Hematopoietic multipotent progenitor cell treated with erythropoietin and hydrocortisone succinate and interleukin-3 and kit ligand, for 4 days (in vitro differentiated cells): ENCODE measurements around the gene SCPEP1.
"Not testable (repeated sequence)": the region's sequence is repeated elsewhere in the genome, so short reads cannot be mapped to it uniquely, and the experiment has no call there.

ENCODE experiments used
- DNase-seq: peaks from one replicate; pipeline ENCODE4 v3.0.0-alpha.2; 2015

Gene SCPEP1

GRCh38 chr17:56966338-56966737 lies 11.6 kb upstream of the SCPEP1 start:
- no peak for DNase-seq

GRCh38 chr17:56970974-56971373 lies 7.0 kb upstream of the SCPEP1 start:
- DNase-seq, result no peak

- no peak for DNase-seq
Measured at GRCh38 chr17:56972111-56972730, 5.7 kb upstream of the SCPEP1 start.

GRCh38 chr17:56973520-56973919 lies 4.4 kb upstream of the SCPEP1 start:
- DNase-seq, result no peak

GRCh38 chr17:56974055-56974454 lies 3.9 kb upstream of the SCPEP1 start:
- DNase-seq, result no peak

- no peak for DNase-seq
Measured at GRCh38 chr17:56975656-56976055, 2.3 kb upstream of the SCPEP1 start.

- DNase-seq, result peak; percentile 44
Measured at GRCh38 chr17:56976941-56977608, 856 bp upstream of the SCPEP1 start.

GRCh38 chr17:56978441-56979090 lies 635 bp downstream of the SCPEP1 start:
- peak; percentile 76 for DNase-seq

- no peak for DNase-seq
Measured at GRCh38 chr17:56979091-56979480, 1.2 kb downstream of the SCPEP1 start.

- DNase-seq, result not testable (repeated sequence)
Measured at GRCh38 chr17:56980526-56980925, 2.6 kb downstream of the SCPEP1 start.

- DNase-seq, result peak; percentile 78
Measured at GRCh38 chr17:56982312-56982711, 4.4 kb downstream of the SCPEP1 start.

- no peak for DNase-seq
Measured at GRCh38 chr17:56983366-56983765, 5.4 kb downstream of the SCPEP1 start.

GRCh38 chr17:56985371-56986162 lies 7.6 kb downstream of the SCPEP1 start:
- peak; percentile 87 for DNase-seq

GRCh38 chr17:56987283-56987834 lies 9.4 kb downstream of the SCPEP1 start:
- DNase-seq, result no peak

- no peak for DNase-seq
Measured at GRCh38 chr17:56988901-56989572, 11.1 kb downstream of the SCPEP1 start.

GRCh38 chr17:56992364-56992763 lies 14.4 kb downstream of the SCPEP1 start:
- DNase-seq, result no peak

- DNase-seq, result no peak
Measured at GRCh38 chr17:56994009-56994792, 16.3 kb downstream of the SCPEP1 start.

GRCh38 chr17:56995766-56996165 lies 17.8 kb downstream of the SCPEP1 start:
- no peak for DNase-seq

GRCh38 chr17:56997313-56997712 lies 19.4 kb downstream of the SCPEP1 start:
- DNase-seq, result no peak

GRCh38 chr17:57001541-57001940 lies 23.6 kb downstream of the SCPEP1 start:
- DNase-seq, result no peak

- DNase-seq, result no peak
Measured at GRCh38 chr17:57002904-57003303, 25.0 kb downstream of the SCPEP1 start.
